Activated T-helper 1 cell treated with anti-CD3 and anti-CD28 coated beads, Interleukin-2, amount 50 U/mL, for 16 hours (primary cell): ENCODE measurements around the gene MKKS.

ENCODE experiments used
- DNase-seq, 2 donors: peaks; one replicate each; pipeline ENCODE4 v3.0.0-alpha.2; 2020; ENCODE audit warnings: low read depth in 1 of 2, low spot score in 1 of 2

The MKKS gene

GRCh38 chr20:10370091-10370887 is 63.7 kb downstream of the MKKS start:
- no peak for DNase-seq

GRCh38 chr20:10369723-10370090 is 64.3 kb downstream of the MKKS start:
- DNase-seq, result no peak

DNA sequence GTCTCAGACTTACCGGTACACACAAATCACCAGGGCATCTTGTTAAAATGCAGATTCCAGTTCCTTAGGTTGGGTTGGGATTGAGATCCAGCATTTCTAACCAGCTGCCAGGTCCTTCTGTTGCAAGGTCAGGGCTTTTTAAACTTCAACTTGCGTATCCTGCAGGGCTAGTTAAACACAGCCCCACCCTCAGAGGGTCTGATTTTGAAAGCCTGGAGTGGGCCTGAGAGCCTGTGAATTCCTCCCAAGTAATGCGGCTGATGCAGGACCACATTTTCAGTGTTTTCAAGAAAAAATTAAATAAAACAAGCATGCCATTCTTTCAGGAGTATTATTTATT is 65.3 kb downstream of the MKKS start:
- DNase-seq, result no peak

DNA sequence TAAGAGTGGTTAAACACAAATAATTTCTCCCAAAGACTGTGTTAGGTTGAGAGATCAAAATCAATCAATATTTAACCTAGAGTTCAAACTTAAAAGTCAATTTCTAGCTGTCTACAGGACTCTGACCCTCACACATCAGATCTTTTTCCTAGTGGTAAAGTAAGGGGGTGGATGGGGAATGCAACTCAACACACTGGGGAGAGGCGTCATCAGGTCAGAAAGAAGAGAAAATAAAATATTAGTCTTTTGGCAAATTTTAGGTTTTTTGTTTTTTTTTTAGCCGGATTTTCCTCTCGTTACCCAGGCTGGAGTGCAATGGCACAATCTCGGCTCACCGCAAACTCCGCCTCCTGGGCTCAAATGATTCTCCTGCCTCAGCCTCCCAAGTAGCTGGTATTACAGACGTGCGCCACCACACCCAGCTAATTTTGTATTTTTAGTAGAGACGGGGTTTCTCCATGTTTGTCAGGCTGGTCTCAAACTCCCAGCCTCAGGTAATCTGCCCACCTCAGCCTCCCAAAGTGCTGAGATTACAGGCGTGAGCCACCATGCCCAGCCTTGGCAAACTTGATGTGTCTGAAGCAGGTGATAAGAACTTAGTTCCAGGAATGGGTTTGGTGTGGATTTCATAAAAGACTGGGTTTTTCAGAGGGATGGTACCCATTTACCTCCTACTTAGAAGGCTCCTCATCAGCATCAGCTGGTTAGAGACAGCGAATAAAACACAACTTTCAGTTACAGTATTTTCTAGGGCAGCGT is 65.9 kb downstream of the MKKS start:
- no peak for DNase-seq

- no peak for DNase-seq
Measured at GRCh38 chr20:10367693-10367942, 66.4 kb downstream of the MKKS start.

- DNase-seq, result no peak
Measured at GRCh38 chr20:10366898-10367692, 66.9 kb downstream of the MKKS start.

DNA sequence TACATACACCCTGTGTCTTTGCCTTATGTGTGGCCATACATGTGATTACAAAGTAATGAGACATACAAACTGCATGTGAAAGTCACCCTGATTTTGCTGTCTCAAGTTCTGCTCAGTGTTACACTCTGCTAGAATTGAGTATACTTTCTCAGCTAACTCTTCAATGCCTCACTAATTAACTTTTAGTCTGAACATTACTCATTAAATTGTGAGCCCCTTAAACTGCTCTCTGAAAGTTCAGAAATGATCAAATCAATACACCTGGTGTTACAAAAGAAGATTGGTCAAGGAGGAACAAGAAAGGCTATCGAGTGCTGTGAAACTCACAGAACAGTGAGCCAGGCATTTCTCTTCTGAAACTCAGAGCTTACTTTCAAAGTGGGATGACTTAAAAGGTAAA is 71.3 kb downstream of the MKKS start:
- no peak for DNase-seq

GRCh38 chr20:10360878-10361277 is 73.1 kb downstream of the MKKS start:
- no peak for DNase-seq

DNA sequence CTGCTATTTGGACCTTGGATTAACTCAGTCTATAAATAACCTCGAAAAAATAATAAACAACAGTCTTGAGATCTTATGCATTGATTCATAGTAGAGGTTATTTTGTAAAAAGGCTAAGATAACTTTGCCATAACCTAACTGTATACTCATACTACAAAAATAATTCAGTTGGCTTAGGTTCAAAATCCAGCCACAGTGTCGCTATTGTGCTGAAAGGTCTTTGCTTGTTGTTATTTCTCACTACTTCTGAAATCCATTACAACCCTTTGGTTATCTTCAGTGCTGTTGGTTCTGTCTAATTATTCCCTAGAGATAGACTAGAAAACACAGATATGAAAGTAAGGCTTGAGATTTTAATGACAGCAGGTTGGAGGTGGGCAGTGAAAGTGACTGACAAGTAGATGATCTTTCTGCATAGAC is 74.4 kb downstream of the MKKS start:
- DNase-seq, result no peak

DNA sequence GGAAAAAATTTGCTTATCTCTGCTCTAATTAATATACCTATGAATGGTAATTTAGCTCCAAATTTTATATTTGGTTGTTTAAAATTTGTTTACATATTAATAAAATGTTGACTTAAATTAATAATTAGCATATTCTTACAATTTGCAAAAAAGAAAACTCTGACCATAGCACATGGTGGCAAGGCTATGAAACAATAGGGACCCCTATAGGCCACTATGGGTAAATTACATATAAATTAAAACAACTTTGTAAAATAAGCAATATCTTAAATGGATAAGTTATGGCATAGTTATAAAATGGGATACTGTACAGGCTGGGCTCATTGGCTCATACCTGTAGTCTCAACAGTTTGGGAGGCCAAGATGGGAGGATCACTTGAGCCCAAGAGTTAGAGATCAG is 76.0 kb downstream of the MKKS start:
- DNase-seq, result no peak

- DNase-seq, result no peak
Measured at GRCh38 chr20:10357061-10357708, 76.8 kb downstream of the MKKS start.

- DNase-seq, result no peak
Measured at GRCh38 chr20:10356628-10357027, 77.4 kb downstream of the MKKS start.

DNA sequence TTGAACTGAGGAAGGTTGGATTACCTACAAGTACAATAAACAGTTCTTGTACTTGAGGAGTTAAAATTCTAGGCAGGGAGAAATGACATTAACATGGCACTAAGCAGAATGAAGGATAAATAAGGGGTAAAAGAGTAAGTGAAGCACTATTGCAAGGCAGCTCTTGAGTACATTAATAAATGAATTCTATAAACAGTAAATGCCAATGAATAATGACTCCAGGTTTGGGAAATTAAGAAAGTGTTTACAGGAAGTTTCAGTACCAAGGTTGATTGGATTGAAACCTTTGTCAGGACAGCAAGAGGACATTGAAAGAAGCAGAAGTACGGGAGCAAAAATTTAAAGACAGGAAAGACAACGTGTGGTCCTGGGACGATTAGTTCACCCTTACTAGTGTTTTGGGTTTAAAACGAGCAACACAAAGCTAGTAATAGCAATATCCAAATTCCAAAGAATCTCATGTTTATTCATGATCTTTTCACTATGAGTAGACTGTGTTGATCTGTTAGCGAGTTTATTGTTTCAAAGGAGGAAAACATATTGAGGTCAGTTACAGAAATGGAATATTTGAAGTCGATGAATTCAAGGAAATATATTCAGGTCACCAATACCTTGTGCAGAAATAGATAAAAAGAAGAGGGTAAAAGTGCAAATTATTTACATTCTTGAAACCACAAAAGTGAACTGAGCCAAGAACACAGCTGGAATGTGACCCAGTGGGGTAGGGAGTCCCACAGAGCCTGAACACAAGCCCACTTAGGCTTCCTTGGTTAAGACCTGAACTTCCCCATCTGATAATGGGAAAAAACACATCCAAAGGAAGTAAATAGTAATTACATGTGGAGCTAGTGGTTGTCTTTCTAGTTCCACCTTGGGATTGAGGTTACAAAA is 80.8 kb downstream of the MKKS start:
- DNase-seq, result no peak
